ENCODE results near the gene VWA8.
"Not testable (repeated sequence)": the region's sequence is repeated elsewhere in the genome, so short reads cannot be mapped to it uniquely, and the experiment has no call there.

Gene VWA8

GRCh38 chr13:41680900-41681299, 280.0 kb downstream of the VWA8 start:
- no peak for DNase-seq

GRCh38 chr13:41678848-41679247, 282.1 kb downstream of the VWA8 start:
- DNase-seq: no peak

DNA sequence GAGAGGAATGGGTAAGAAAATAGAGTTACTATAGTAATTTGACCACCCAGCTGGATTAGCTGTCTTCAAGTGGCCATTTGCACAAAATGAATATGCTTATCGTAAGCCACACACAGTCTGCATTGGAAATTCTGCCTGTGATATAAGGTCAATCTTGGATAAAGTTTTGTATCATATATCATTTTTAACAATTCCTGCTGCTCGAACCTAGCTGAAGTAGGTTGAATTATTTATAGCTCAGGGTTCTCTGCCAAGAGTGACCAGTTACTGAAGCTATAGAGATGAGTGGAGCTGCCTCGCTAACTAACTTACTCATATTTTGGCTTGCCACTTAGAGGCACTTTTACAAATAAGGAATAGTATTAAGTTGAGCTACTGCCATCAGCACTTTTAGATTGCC, 282.7 kb downstream of the VWA8 start:
- peak; percentile 78 for DNase-seq

DNA sequence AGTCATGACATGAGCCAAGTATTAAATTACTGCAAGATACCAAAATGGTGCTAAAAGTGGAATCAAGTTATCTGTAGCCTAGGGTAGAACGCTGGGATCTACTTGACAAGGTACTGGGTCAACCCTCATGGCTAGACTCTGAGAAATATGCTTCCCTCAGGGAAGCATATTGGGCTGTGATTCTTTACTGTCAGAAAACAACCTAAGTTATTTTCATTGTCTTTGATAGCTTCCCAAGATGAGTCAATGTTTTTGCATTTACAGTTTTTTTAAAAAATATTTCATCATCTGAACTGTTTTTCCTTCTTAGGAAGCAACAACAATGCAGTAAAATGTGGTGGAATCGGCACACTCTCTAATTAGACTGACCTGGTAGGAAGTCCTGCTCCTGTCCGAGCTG, 285.6 kb downstream of the VWA8 start:
- peak; percentile 33 for DNase-seq

DNA sequence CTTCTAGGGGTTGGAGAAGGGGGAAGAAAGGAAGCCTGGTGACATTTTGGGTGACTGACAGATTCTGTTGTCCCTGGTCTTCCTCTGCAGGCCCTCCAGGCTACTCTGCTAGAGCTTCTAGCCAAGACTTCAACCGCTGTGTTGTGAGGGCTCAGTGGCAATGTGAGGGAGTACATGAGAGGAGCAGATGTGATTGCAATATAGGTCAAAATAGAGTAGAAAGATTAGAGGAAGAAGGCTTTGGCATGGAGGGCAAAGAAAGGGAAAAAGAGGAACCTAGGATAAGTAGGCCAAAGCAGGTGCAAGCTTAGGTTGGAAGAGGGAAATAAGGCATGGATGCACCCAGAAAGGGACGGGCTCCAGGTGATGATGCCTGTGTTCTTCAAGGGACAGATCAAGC, 286.7 kb downstream of the VWA8 start:
- DNase-seq: no peak

GRCh38 chr13:41673640-41674039, 287.3 kb downstream of the VWA8 start:
- no peak for DNase-seq

- DNase-seq: peak; percentile 20
These were observed 290.0 kb downstream of the VWA8 start for GRCh38 chr13:41670873-41671443.

DNA sequence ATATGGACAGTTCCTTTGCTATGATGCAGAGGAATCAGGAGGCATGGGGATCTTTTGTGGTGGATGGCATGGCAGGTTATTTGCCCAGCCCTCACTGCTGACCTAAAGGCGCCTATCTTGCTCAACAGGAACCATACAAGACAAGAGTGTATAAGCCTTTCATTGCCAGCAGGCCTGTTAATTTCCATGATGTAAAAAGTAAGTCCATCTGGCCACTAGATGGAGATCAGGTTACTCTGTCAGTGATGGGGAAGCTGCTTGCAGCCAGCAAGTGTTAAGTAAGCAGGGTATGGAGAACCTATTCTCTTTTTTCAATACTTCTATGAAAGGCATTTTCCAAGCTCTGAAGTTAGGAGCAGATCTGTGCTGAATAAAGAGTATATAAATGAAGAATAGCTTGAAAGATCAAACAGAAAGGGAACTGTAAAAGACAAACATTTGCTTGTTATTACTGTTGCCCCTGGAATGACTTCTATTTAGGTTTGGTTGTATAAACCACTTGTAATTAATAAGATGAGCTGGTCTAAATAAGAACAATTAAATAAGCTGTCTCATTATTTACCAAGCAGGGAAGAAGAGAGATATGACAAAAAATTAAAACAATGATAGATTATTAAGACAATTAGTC, 292.7 kb downstream of the VWA8 start:
- DNase-seq: peak; percentile 90

- no peak for DNase-seq
These were observed 294.3 kb downstream of the VWA8 start for GRCh38 chr13:41666644-41667043.

GRCh38 chr13:41660411-41660810, 300.5 kb downstream of the VWA8 start:
- DNase-seq: peak; percentile 65

DNA sequence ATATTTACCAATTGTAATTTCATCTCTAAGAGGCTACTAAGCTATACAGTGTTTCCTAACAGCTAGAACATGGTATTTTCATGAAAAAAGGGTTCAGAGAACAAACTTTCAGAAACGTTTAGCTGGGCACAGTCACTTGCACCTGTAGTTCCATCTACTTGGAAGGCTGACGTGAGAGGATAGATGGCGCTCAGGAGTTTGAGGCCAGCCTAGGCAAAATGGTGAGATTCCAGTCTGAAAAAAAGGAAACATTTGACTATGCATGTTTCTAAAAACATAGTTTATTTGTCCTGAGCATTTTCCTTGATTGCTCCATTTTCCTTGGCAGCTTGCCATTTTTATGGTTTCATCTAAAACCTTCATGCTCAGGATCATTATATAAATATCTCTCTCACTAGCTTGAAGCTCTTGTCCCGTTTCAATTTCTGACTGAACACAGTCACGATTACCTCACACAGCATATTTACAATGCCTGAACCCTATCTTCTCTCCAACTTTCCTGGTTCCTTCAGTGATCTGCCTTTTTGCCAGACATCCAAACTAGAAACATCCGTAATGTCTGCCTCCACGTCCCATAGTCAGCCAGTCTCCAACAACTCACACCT, 302.8 kb downstream of the VWA8 start:
- peak; percentile 36 for DNase-seq

GRCh38 chr13:41655997-41656396, 304.9 kb downstream of the VWA8 start:
- DNase-seq: no peak

DNA sequence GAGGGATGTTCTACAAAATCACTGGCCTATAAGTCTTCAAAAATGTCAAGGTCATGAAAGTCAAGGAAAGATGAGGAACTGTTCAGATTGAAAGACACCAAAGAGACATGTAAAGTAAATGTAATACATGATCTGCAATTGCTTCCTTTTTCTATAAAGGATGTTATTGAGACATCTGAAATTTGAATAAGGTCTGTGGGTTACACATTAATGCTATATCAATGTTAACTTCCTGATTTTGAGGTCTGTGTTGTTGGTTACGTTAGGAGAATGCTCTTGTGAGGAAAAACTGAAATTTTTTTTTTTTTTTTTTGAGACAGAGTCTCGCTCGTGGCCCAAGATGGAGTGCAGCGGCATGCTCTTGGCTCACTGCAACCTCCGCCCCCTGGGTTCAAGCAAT, 306.1 kb downstream of the VWA8 start:
- DNase-seq: no peak

DNA sequence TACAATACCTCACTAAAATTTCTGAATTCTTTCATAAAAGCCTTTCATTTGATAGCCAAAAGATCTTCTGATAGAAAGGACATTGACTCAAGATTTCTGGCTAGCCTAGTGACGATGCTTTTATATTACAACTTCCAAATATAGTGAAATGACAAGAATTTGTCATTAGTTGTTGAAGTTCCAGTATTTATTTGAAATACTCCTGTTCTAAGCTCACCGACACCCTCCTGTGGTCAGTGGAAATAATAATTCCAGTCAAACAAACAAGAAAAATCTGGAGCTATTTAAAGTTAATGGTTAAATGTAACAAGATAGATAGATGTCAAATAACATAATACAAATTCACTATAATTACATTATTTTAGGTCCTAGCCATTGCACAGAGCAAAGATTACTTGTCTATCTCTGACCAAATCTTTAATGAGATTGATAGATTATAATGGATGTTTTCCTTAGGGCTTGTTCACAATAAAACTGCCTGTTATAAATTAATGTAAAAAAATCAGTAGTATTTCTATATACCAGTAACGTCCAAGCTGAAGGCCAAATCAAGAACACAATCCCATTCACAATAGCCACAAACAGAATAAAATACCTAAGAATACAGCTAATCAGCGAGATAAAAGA, 308.1 kb downstream of the VWA8 start:
- peak; percentile 58 for DNase-seq

DNA sequence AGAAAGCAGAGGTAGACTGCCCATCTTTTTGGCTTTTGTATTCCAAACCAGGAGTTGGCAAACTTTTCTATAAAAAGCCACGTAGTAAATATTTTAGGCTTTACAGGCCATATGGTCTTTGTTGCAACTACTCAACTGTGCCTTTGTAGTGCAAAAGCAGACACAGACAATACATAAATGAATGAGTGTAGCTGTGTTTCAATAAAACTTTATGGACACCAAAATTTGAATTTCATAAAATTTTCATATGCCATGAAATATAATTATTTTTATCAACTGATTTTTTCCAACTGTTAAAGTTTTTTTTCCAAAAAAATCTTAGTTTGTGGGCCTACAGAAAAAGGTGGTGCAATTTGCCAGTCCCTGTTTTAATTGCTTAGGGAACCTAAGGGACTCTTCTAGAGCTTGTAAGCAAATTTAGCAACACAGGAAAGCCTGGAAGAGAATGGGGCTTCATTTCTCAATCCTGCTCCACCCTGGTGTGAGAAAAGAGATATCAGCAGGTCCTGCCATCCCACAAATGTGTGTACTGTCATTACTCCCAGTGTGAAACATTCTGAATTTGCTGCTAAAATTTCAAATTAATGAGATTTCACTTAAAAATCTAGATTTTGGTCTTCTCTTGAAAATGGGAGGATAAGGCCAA, 309.4 kb downstream of the VWA8 start:
- no peak for DNase-seq

- DNase-seq: no peak
These were observed 310.2 kb downstream of the VWA8 start for GRCh38 chr13:41650706-41651105.

GRCh38 chr13:41649659-41650058, 311.2 kb downstream of the VWA8 start:
- no peak for DNase-seq

- no peak for DNase-seq
These were observed 312.5 kb downstream of the VWA8 start for GRCh38 chr13:41648314-41648935.

- DNase-seq: not testable (repeated sequence)
These were observed 313.1 kb downstream of the VWA8 start for GRCh38 chr13:41647699-41648313.

DNA sequence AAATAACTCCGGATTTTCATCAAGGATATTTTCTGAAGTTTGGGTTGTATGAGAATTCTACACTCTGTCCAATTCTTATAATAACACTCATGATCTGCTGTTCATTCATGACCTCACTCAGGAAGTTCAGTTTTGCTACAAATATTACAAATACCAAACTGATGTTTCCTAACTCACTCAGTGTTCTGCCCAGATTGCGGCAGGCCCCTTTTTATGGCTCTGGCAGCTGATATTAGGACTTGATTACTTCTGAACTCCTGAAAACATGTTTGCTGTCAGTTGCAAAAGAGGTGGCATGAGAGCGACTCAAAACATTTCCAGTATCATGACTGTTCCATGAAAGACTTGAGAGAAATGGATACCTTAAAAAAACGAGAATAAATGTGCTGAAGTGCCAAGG, 315.6 kb downstream of the VWA8 start:
- peak; percentile 82 for DNase-seq

GRCh38 chr13:41644742-41645141, 316.2 kb downstream of the VWA8 start:
- DNase-seq: no peak

- DNase-seq: no peak
These were observed 317.4 kb downstream of the VWA8 start for GRCh38 chr13:41643507-41643906.
